Liver (tissue), 9 donors: ENCODE measurements around the gene DHX57. TPM values are rescaled to one million over a fixed set of nuclear protein-coding genes. Genes with fewer than 3 reads are reported as not detected.

Experiments used
- DNase-seq: peaks from one replicate; pipeline ENCODE4 v3.0.0-alpha.2; 2017; ENCODE audit warnings: low spot score
- H3K27ac ChIP-seq, 2 donors: one replicate each; pipeline ENCODE4 v1.7.0; 2013; ENCODE audit warnings: inconsistent platforms in 2 of 2, low read length in 2 of 2, control low read depth in 1 of 2, low read depth in 1 of 2, mild to moderate bottlenecking in 1 of 2
- H3K27me3 ChIP-seq, 4 donors: one replicate each; pipeline versions ENCODE4 v1.6.1 to v1.7.0; 2013; ENCODE audit warnings: low read length in 3 of 4, inconsistent platforms in 1 of 4, mild to moderate bottlenecking in 1 of 4, moderate library complexity in 1 of 4; ENCODE audit not compliant: control insufficient read depth in 4 of 4, insufficient read depth in 4 of 4
- H3K36me3 ChIP-seq, 4 donors: one replicate each; pipeline versions ENCODE4 v1.6.1 to v1.7.0; 2013; ENCODE audit warnings: low read length in 3 of 4, mild to moderate bottlenecking in 3 of 4, low read depth in 1 of 4, moderate library complexity in 1 of 4; ENCODE audit not compliant: control insufficient read depth in 4 of 4, insufficient read depth in 3 of 4
- H3K4me1 ChIP-seq, 4 donors: one replicate each; pipeline versions ENCODE4 v1.6.1 to v1.7.0; 2013; ENCODE audit warnings: low read length in 3 of 4, mild to moderate bottlenecking in 3 of 4, moderate library complexity in 1 of 4; ENCODE audit not compliant: control insufficient read depth in 4 of 4, insufficient read depth in 4 of 4
- H3K4me3 ChIP-seq, 3 donors: one replicate each; pipeline versions ENCODE4 v1.6.1 to v1.7.0; 2013; ENCODE audit warnings: low read length in 3 of 3, control low read depth in 1 of 3, low read depth in 1 of 3, mild to moderate bottlenecking in 1 of 3
- H3K9ac ChIP-seq, 2 donors: one replicate each; pipeline ENCODE4 v1.7.0; 2013; ENCODE audit warnings: low read length in 2 of 2, mild to moderate bottlenecking in 2 of 2, moderate library complexity in 2 of 2, control low read depth in 1 of 2, low read depth in 1 of 2
- H3K9me3 ChIP-seq, 4 donors: one replicate each; pipeline versions ENCODE4 v1.6.1 to v1.7.0; 2013; ENCODE audit warnings: low read length in 3 of 4; ENCODE audit not compliant: control insufficient read depth in 4 of 4
- ATF3 ChIP-seq: IDR thresholded peaks from 2 replicates; pipeline ENCODE4 v1.6.1; 2016; ENCODE audit warnings: antibody characterized with exemption
- CTCF ChIP-seq: fragments of 150-350 bp; IDR thresholded peaks from 2 replicates; pipeline ENCODE4 v1.5.1; 2017; ENCODE audit warnings: improper control_type of control experiment, low read depth, low read length; ENCODE audit not compliant: missing input control
- EGR1 ChIP-seq, 2 donors: IDR thresholded peaks; 2 replicates each; pipeline ENCODE4 v1.6.1; 2016 to 2018; ENCODE audit warnings: antibody characterized with exemption in 2 of 2, low read depth in 2 of 2
- FOXA1 ChIP-seq: IDR thresholded peaks from 2 replicates; pipeline ENCODE4 v1.6.1; 2016; ENCODE audit warnings: antibody characterized with exemption
- FOXA2 ChIP-seq: IDR thresholded peaks from 2 replicates; pipeline ENCODE4 v1.6.1; 2016; ENCODE audit warnings: antibody characterized with exemption
- GABPA ChIP-seq, 2 donors: IDR thresholded peaks in 1 of 2; conservative IDR thresholded peaks in 1 of 2; 2 replicates each; pipeline ENCODE4 v1.6.1; 2016; ENCODE audit warnings: antibody characterized with exemption in 2 of 2, mild to moderate bottlenecking in 1 of 2, moderate library complexity in 1 of 2
- HNF4A ChIP-seq, 2 donors: conservative IDR thresholded peaks; 2 replicates each; pipeline ENCODE4 v1.6.1; 2016; ENCODE audit warnings: antibody characterized with exemption in 2 of 2, mild to moderate bottlenecking in 2 of 2
- HNF4G ChIP-seq: IDR thresholded peaks from 2 replicates; pipeline ENCODE4 v1.6.1; 2016; ENCODE audit warnings: antibody characterized with exemption
- JUND ChIP-seq, 2 donors: IDR thresholded peaks; 2 replicates each; pipeline ENCODE4 v1.6.1; 2016; ENCODE audit warnings: antibody characterized with exemption in 2 of 2
- MAX ChIP-seq: IDR thresholded peaks from 2 replicates; pipeline ENCODE4 v1.6.1; 2016; ENCODE audit warnings: antibody characterized with exemption
- NR2F2 ChIP-seq: IDR thresholded peaks from 2 replicates; pipeline ENCODE4 v1.6.1; 2016; ENCODE audit warnings: antibody characterized with exemption
- RAD21 ChIP-seq, 2 donors: IDR thresholded peaks; 2 replicates each; pipeline ENCODE4 v1.6.1; 2016; ENCODE audit warnings: antibody characterized with exemption in 2 of 2, mild to moderate bottlenecking in 2 of 2
- REST ChIP-seq: IDR thresholded peaks from 2 replicates; pipeline ENCODE4 v1.6.1; 2016; ENCODE audit warnings: antibody characterized with exemption, mild to moderate bottlenecking
- RXRA ChIP-seq, 2 donors: IDR thresholded peaks; 2 replicates each; pipeline ENCODE4 v1.6.1; 2017 to 2018; ENCODE audit warnings: antibody characterized with exemption in 2 of 2, mild to moderate bottlenecking in 1 of 2
- SP1 ChIP-seq: IDR thresholded peaks from 2 replicates; pipeline ENCODE4 v1.6.1; 2018; ENCODE audit warnings: antibody characterized with exemption, mild to moderate bottlenecking
- TAF1 ChIP-seq: conservative IDR thresholded peaks from 2 replicates; pipeline ENCODE4 v1.6.1; 2016; ENCODE audit warnings: antibody characterized with exemption, mild to moderate bottlenecking
- YY1 ChIP-seq: IDR thresholded peaks from 2 replicates; pipeline ENCODE4 v1.6.1; 2016; ENCODE audit warnings: antibody characterized with exemption, mild to moderate bottlenecking
- ZBTB33 ChIP-seq: IDR thresholded peaks from 2 replicates; pipeline ENCODE4 v1.6.1; 2016; ENCODE audit warnings: antibody characterized with exemption
- WGBS: extraction: QIAGEN DNeasy Blood & Tissue Kit; methylation state at CpG from one replicate; pipeline ENCODE4 v1.1.7; 2013; 5-methylcytosine and 5-hydroxymethylcytosine counted together
- polyA plus RNA-seq, 2 donors: library from polyadenylated mRNA; stranded (reverse) in 1 of 2; unstranded in 1 of 2; fragments of 200-250 nt in 1 of 2; fragments of >200 nt in 1 of 2; fragmentation: Nextera tagmentation in 1 of 2; extraction: Ambion mirVana in 1 of 2; gene quantifications; one replicate each; pipeline versions ENCODE4 v1.2.1 to v1.2.3, GENCODE V29; 2013 to 2015
- total RNA-seq, 2 donors: library from RNA; depleted of rRNA; stranded (reverse); fragments of >200 nt; gene quantifications; one replicate each; pipeline ENCODE4 v1.2.3, GENCODE V29; 2014
- donor health status: healthy.
- donor health status: healthy.
- donor health status: healthy.
- donor health status: healthy.
- donor health status: healthy.

The DHX57 gene
- total and polyA plus RNA-seq, 4 donors: 2.8 to 8.7 (median 5.4) TPM

GRCh38 chr2:38829971-38830370 lies 45.8 kb downstream of the DHX57 start:
- H3K4me3 ChIP-seq: no peak overlapping the region
- no peak overlapping the region for H3K9ac ChIP-seq
- no peaks in the 10 kb centered on the region for H3K9me3 ChIP-seq
- peaks cover 0 to 3% (median 0%) of the 10 kb centered on the region in 4 donors for H3K36me3 ChIP-seq
- no peak overlapping the region for H3K27ac ChIP-seq
- DNase-seq: no peak
- H3K27me3 ChIP-seq: no peaks in the 10 kb centered on the region
- WGBS: 96% methylated on average over 1 of the region's 1 CpG
- TF ChIP-seq FOXA2: no peak
- no peak for TF ChIP-seq ZBTB33
- no peak for TF ChIP-seq JUND (IDR thresholded peaks at IDR 0.05)
- no peak for TF ChIP-seq SP1
- TF ChIP-seq REST: no peak
- no peak for TF ChIP-seq HNF4A (conservative IDR thresholded peaks at IDR 0.05)
- TF ChIP-seq HNF4G: no peak
- no peak for TF ChIP-seq RXRA (IDR thresholded peaks at IDR 0.05)
- no peak for TF ChIP-seq ATF3
- no peak for TF ChIP-seq RAD21 (IDR thresholded peaks at IDR 0.05)
- TF ChIP-seq MAX: no peak
- TF ChIP-seq GABPA (IDR thresholded peaks at IDR 0.05 in 1 of 2, conservative IDR thresholded peaks at IDR 0.05 in 1 of 2): no peak
- no peak for TF ChIP-seq NR2F2
- no peak for TF ChIP-seq YY1
- no peak for TF ChIP-seq CTCF
- no peak for TF ChIP-seq TAF1
- TF ChIP-seq EGR1 (IDR thresholded peaks at IDR 0.05; ENCODE audit: low read depth in 2 of 2): no peak
- TF ChIP-seq FOXA1: no peak
- H3K4me1 ChIP-seq: no peaks in the 10 kb centered on the region
